Stimulated activated CD8-positive, alpha-beta memory T cell treated with anti-CD3 and anti-CD28 coated beads, Interleukin-15, amount 100 ng/mL, for 48 hours (primary cell): Measurements from ENCODE around the gene NELL1.

ENCODE experiments used
- DNase-seq, 2 donors: peaks; one replicate each; pipeline ENCODE4 v3.0.0-alpha.2; 2020; ENCODE audit warnings: low read depth in 2 of 2

The NELL1 gene

GRCh38 chr11:21564095-21564494 is 894.7 kb downstream of the NELL1 start:
- no peak for DNase-seq

- no peak for DNase-seq
These were observed 895.7 kb downstream of the NELL1 start for GRCh38 chr11:21564833-21565682.

- DNase-seq, result no peak
These were observed 897.2 kb downstream of the NELL1 start for GRCh38 chr11:21566521-21567117.

GRCh38 chr11:21567645-21568290 is 898.4 kb downstream of the NELL1 start:
- no peak for DNase-seq

GRCh38 chr11:21572210-21572609 is 902.8 kb downstream of the NELL1 start:
- DNase-seq, result no peak

GRCh38 chr11:21582791-21583190 is 913.4 kb downstream of the NELL1 start:
- DNase-seq, result no peak

- DNase-seq, result no peak
These were observed 919.4 kb downstream of the NELL1 start for GRCh38 chr11:21588754-21589153.

- no peak for DNase-seq
These were observed 933.3 kb downstream of the NELL1 start for GRCh38 chr11:21602699-21603098.

- no peak for DNase-seq
These were observed 934.5 kb downstream of the NELL1 start for GRCh38 chr11:21603886-21604285.

- DNase-seq, result no peak
These were observed 935.2 kb downstream of the NELL1 start for GRCh38 chr11:21604564-21604963.

GRCh38 chr11:21612326-21612725 is 942.9 kb downstream of the NELL1 start:
- DNase-seq, result no peak

- no peak for DNase-seq
These were observed 945.6 kb downstream of the NELL1 start for GRCh38 chr11:21614961-21615360.

GRCh38 chr11:21615955-21616371 is 946.6 kb downstream of the NELL1 start:
- no peak for DNase-seq

GRCh38 chr11:21622566-21622965 is 953.2 kb downstream of the NELL1 start:
- no peak for DNase-seq

GRCh38 chr11:21622995-21623394 is 953.6 kb downstream of the NELL1 start:
- DNase-seq, result no peak
